ENCODE data around the gene TMEM88. TPM values are rescaled to one million over a fixed set of nuclear protein-coding genes. Genes with fewer than 3 reads are reported as not detected.

Gene TMEM88
- total RNA-seq, 1 donor from 2014 or later, result 13.8 TPM

DNA sequence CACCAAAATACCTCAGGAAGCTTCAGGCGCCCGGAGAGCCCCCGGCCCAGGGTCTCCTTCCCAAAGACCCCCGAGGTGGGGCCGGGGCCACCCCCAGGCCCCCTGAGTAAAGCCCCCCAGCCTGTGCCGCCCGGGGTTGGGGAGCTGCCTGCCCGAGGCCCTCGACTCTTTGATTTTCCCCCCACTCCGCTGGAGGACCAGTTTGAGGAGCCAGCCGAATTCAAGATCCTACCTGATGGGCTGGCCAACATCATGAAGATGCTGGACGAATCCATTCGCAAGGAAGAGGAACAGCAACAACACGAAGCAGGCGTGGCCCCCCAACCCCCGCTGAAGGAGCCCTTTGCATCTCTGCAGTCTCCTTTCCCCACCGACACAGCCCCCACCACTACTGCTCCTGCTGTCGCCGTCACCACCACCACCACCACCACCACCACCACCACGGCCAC, 6.7 kb upstream of the TMEM88 start:
- no peak overlapping the region for H3K4me3 ChIP-seq
- TF ChIP-seq EZH2 (IDR thresholded peaks at IDR 0.05), result no peak
- no peak overlapping the region for H3K9ac ChIP-seq
- peaks cover 26% of the 10 kb centered on the region for H3K79me2 ChIP-seq (ENCODE audit: low read depth)
- no peak for DNase-seq (ENCODE audit: low spot score)
- H4K20me1 ChIP-seq (ENCODE audit: low read depth), result peaks cover 99% of the 10 kb centered on the region
- H3K9me3 Mint-ChIP-seq, result no peaks in the 10 kb centered on the region
- no peaks in the 10 kb centered on the region for H3K9me3 ChIP-seq (ENCODE audit: low read depth)
- H3K4me2 ChIP-seq, result no peak overlapping the region
- peaks cover 23% of the 10 kb centered on the region for H3K36me3 Mint-ChIP-seq
- H3K36me3 ChIP-seq, result peaks cover 9% of the 10 kb centered on the region
- no peak overlapping the region for H3K27ac ChIP-seq
- H3K4me1 Mint-ChIP-seq, result peaks cover 20% of the 10 kb centered on the region
- no peak overlapping the region for H3K4me3 Mint-ChIP-seq
- H3F3A ChIP-seq (ENCODE audit: low read depth), result peaks cover 51% of the 10 kb centered on the region
- no peak overlapping the region for H3K27ac Mint-ChIP-seq
- peaks cover 8% of the 10 kb centered on the region for H3K27me3 Mint-ChIP-seq (ENCODE audit: insufficient read depth, low read depth)
- H3K27me3 ChIP-seq, result peaks cover 12% of the 10 kb centered on the region
- peaks cover 11% of the 10 kb centered on the region for H3K4me1 ChIP-seq
- no peak overlapping the region for H2AFZ ChIP-seq (replicated peaks)

DNA sequence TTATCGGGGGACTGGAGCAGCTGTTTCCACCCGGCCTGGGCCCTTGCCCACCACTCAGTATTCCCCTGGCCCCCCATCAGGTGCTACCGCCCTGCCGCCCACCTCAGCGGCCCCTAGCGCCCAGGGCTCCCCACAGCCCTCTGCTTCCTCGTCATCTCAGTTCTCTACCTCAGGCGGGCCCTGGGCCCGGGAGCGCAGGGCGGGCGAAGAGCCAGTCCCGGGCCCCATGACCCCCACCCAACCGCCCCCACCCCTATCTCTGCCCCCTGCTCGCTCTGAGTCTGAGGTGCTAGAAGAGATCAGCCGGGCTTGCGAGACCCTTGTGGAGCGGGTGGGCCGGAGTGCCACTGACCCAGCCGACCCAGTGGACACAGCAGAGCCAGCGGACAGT, 6.1 kb upstream of the TMEM88 start:
- Mint-ChIP-seq H3K36me3 (peaks cover 24% of the 10 kb centered on the region), H3K9me3 (no peaks in the 10 kb centered on the region), H3K27ac (no peak overlapping the region), H3K4me3 (no peak overlapping the region), H3K4me1 (peaks cover 19% of the 10 kb centered on the region), H3K27me3 (ENCODE audit: insufficient read depth, low read depth) (peaks cover 8% of the 10 kb centered on the region)
- Histone ChIP-seq H3K4me1 (peaks cover 17% of the 10 kb centered on the region), H3K79me2 (ENCODE audit: low read depth) (peaks cover 20% of the 10 kb centered on the region), H3K4me2 (no peak overlapping the region), H3K4me3 (no peak overlapping the region), H3K27ac (no peak overlapping the region), H4K20me1 (ENCODE audit: low read depth) (peaks cover 99% of the 10 kb centered on the region), H3K27me3 (peaks cover 16% of the 10 kb centered on the region), H3K9me3 (ENCODE audit: low read depth) (no peaks in the 10 kb centered on the region), H3K9ac (no peak overlapping the region), H3F3A (ENCODE audit: low read depth) (peaks cover 48% of the 10 kb centered on the region), H2AFZ (replicated peaks) (no peak overlapping the region), H3K36me3 (peaks cover 9% of the 10 kb centered on the region)
- TF ChIP-seq EZH2phosphoT487 (IDR thresholded peaks at IDR 0.05), result no peak
- TF ChIP-seq, protein P1, sequence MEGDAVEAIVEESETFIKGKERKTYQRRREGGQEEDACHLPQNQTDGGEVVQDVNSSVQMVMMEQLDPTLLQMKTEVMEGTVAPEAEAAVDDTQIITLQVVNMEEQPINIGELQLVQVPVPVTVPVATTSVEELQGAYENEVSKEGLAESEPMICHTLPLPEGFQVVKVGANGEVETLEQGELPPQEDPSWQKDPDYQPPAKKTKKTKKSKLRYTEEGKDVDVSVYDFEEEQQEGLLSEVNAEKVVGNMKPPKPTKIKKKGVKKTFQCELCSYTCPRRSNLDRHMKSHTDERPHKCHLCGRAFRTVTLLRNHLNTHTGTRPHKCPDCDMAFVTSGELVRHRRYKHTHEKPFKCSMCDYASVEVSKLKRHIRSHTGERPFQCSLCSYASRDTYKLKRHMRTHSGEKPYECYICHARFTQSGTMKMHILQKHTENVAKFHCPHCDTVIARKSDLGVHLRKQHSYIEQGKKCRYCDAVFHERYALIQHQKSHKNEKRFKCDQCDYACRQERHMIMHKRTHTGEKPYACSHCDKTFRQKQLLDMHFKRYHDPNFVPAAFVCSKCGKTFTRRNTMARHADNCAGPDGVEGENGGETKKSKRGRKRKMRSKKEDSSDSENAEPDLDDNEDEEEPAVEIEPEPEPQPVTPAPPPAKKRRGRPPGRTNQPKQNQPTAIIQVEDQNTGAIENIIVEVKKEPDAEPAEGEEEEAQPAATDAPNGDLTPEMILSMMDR (IDR thresholded peaks at IDR 0.05), result no peak
- TF ChIP-seq EZH2 (IDR thresholded peaks at IDR 0.05), result no peak
- DNase-seq (ENCODE audit: low spot score), result no peak

DNA sequence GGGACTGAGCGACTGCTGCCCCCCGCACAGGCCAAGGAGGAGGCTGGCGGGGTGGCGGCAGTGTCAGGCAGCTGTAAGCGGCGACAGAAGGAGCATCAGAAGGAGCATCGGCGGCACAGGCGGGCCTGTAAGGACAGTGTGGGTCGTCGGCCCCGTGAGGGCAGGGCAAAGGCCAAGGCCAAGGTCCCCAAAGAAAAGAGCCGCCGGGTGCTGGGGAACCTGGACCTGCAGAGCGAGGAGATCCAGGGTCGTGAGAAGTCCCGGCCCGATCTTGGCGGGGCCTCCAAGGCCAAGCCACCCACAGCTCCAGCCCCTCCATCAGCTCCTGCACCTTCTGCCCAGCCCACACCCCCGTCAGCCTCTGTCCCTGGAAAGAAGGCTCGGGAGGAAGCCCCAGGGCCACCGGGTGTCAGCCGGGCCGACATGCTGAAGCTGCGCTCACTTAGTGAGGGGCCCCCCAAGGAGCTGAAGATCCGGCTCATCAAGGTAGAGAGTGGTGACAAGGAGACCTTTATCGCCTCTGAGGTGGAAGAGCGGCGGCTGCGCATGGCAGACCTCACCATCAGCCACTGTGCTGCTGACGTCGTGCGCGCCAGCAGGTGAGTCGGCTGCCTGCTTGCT, 5.6 kb upstream of the TMEM88 start:
- Histone ChIP-seq H3K4me2 (no peak overlapping the region), H3K9ac (no peak overlapping the region), H3K4me3 (no peak overlapping the region), H3K9me3 (ENCODE audit: low read depth) (no peaks in the 10 kb centered on the region), H3F3A (ENCODE audit: low read depth) (peaks cover 48% of the 10 kb centered on the region), H2AFZ (replicated peaks) (no peak overlapping the region), H4K20me1 (ENCODE audit: low read depth) (peaks cover 99% of the 10 kb centered on the region), H3K79me2 (ENCODE audit: low read depth) (peaks cover 15% of the 10 kb centered on the region), H3K36me3 (peaks cover 9% of the 10 kb centered on the region), H3K4me1 (peaks cover 22% of the 10 kb centered on the region), H3K27ac (no peak overlapping the region), H3K27me3 (peaks cover 16% of the 10 kb centered on the region)
- DNase-seq (ENCODE audit: low spot score), result no peak
- H3K27ac Mint-ChIP-seq, result no peak overlapping the region
- peaks cover 20% of the 10 kb centered on the region for H3K4me1 Mint-ChIP-seq
- peaks cover 26% of the 10 kb centered on the region for H3K36me3 Mint-ChIP-seq
- no peaks in the 10 kb centered on the region for H3K9me3 Mint-ChIP-seq
- TF ChIP-seq EZH2phosphoT487 (IDR thresholded peaks at IDR 0.05), result no peak
- no peak for TF ChIP-seq EZH2 (IDR thresholded peaks at IDR 0.05)
- TF ChIP-seq, protein P1 (IDR thresholded peaks at IDR 0.05), result no peak
- no peak overlapping the region for H3K4me3 Mint-ChIP-seq
- peaks cover 8% of the 10 kb centered on the region for H3K27me3 Mint-ChIP-seq (ENCODE audit: insufficient read depth, low read depth)

DNA sequence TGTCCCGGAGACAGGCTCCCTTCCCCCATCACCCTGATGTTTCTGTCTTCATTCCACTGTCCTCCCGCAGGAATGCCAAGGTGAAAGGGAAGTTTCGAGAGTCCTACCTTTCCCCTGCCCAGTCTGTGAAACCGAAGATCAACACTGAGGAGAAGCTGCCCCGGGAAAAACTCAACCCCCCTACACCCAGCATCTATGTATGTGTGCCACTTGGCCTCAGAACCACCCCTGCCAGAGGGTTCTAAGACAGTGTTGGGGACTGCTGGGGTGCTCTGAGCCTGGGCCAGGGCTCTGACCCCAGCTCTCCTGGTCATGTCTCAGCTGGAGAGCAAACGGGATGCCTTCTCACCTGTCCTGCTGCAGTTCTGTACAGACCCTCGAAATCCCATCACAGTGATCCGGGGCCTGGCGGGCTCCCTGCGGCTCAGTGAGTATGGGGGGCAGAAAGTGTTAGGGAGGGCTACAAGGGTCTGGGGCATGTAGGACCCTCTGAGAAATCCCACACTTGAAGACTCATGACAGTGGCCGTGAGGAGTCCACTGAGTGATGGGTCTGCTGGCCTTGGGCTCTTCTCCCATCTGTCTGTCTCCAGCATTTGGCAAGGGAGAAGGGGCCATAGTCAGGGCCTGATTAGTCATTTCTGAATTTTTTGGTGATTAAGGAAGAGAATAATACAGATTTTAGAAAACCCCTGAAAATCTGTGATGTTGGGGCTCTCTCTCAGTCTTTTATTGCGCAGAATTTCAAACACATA, 4.9 kb upstream of the TMEM88 start:
- peaks cover 8% of the 10 kb centered on the region for H3K27me3 Mint-ChIP-seq (ENCODE audit: insufficient read depth, low read depth)
- Histone ChIP-seq H3K27ac (no peak overlapping the region), H3K36me3 (peaks cover 9% of the 10 kb centered on the region), H3F3A (ENCODE audit: low read depth) (peaks cover 49% of the 10 kb centered on the region), H2AFZ (replicated peaks) (no peak overlapping the region), H3K9ac (no peak overlapping the region), H3K9me3 (ENCODE audit: low read depth) (no peaks in the 10 kb centered on the region), H3K4me3 (no peak overlapping the region), H4K20me1 (ENCODE audit: low read depth) (peaks cover 95% of the 10 kb centered on the region), H3K4me1 (peaks cover 25% of the 10 kb centered on the region), H3K27me3 (peaks cover 16% of the 10 kb centered on the region), H3K4me2 (no peak overlapping the region), H3K79me2 (ENCODE audit: low read depth) (peaks cover 10% of the 10 kb centered on the region)
- H3K36me3 Mint-ChIP-seq, result peaks cover 26% of the 10 kb centered on the region
- H3K27ac Mint-ChIP-seq, result no peak overlapping the region
- TF ChIP-seq EZH2phosphoT487 (IDR thresholded peaks at IDR 0.05) (no peak), EZH2 (IDR thresholded peaks at IDR 0.05) (no peak)
- TF ChIP-seq, protein P1 (IDR thresholded peaks at IDR 0.05), result no peak
- no peak for DNase-seq (ENCODE audit: low spot score)
- peaks cover 24% of the 10 kb centered on the region for H3K4me1 Mint-ChIP-seq
- no peak overlapping the region for H3K4me3 Mint-ChIP-seq
- H3K9me3 Mint-ChIP-seq, result no peaks in the 10 kb centered on the region

Measured in neural progenitor cell (in vitro differentiated cells).